Activated CD4-positive, alpha-beta memory T cell treated with anti-CD3 and anti-CD28 coated beads for 36 hours (primary cell): ENCODE results near the gene ZNF440. TPM values are rescaled to one million over a fixed set of nuclear protein-coding genes. Genes with fewer than 3 reads are reported as not detected.
A peak's percentile ranks its signal among the peaks of the same experiment; 100 is the strongest.
"Not testable (repeated sequence)": the region's sequence is repeated elsewhere in the genome, so short reads cannot be mapped to it uniquely, and the experiment has no call there.

Experiments used
- CTCF ChIA-PET: fragments of 350-600 bp; sonication (Branson Sonifier 250); formaldehyde crosslinking; loops from one replicate; lab custom pipeline; 2021; ENCODE audit warnings: antibody characterized with exemption, inconsistent platforms; lab: Charles Lee
- POLR2A ChIA-PET: fragments of 350-600 bp; sonication (Branson Sonifier 250); formaldehyde crosslinking; loops from one replicate; lab custom pipeline; 2021; ENCODE audit warnings: antibody characterized with exemption; lab: Charles Lee
- DNase-seq: peaks from one replicate; pipeline ENCODE4 v3.0.0-alpha.2; 2020
- H3K27ac Mint-ChIP-seq: one replicate; pipeline ENCODE4 v1.8.0; 2021; ENCODE audit warnings: mixed read lengths
- H3K27me3 Mint-ChIP-seq: one replicate; pipeline ENCODE4 v1.8.0; 2021; ENCODE audit warnings: mixed read lengths
- H3K36me3 Mint-ChIP-seq: one replicate; pipeline ENCODE4 v1.8.0; 2021; ENCODE audit warnings: mixed read lengths
- H3K4me1 Mint-ChIP-seq: one replicate; pipeline ENCODE4 v1.8.0; 2021; ENCODE audit warnings: low read depth, mixed read lengths
- H3K4me3 Mint-ChIP-seq: one replicate; pipeline ENCODE4 v1.8.0; 2021; ENCODE audit warnings: mild to moderate bottlenecking, mixed read lengths
- H3K9me3 Mint-ChIP-seq: one replicate; pipeline ENCODE4 v1.8.0; 2021; ENCODE audit warnings: mixed read lengths
- intact Hi-C: fragments of 100-400 bp; cut with micrococcal nuclease; formaldehyde crosslinking; loops from one replicate; pipeline ENCODE4 v1.15.1; 2023
- total RNA-seq, 2 experiments: library from RNA; stranded (reverse); gene quantifications; one replicate each; pipeline ENCODE4 v1.2.3, GENCODE V29; 2021

ZNF440 gene
- total RNA-seq, 2 experiments from 2014 or later, result 5.7 to 6.4 TPM

GRCh38 chr19:11787536-11787935 is 26.5 kb upstream of the ZNF440 start:
- H3K36me3 Mint-ChIP-seq, result peaks cover 27% of the 10 kb centered on the region

DNA sequence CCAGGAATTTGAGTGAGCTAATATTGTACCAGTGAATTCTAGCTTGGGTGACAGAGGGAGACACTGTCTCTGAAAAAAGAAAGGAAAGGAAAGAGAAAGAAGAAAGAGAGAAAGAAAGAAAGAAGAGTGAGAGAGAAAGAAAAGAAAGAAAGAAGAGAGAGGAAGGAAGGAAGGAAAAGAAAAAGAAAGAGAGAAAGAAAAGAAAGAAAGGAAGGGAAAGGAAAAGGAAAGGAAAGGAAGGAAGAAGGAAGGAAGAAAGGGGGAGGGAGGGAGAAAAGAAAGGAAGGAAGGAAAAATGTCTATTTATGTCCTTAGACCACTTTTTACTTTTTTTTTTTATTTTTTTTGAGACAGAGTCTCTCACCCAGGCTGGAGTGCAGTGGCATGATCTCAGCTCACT is 21.1 kb upstream of the ZNF440 start:
- POLR2A ChIA-PET, result no interaction called here
- Mint-ChIP-seq H3K36me3 (peaks cover 2% of the 10 kb centered on the region), H3K27me3 (no peaks in the 10 kb centered on the region), H3K4me1 (peaks cover 7% of the 10 kb centered on the region), H3K9me3 (peaks cover 34% of the 10 kb centered on the region), H3K4me3 (no peak overlapping the region), H3K27ac (no peak overlapping the region)
- DNase-seq, result no peak
- CTCF ChIA-PET, result interaction anchor here (0.7 to 1.4 kb wide), 2 partner anchors 171 to 702 kb away, joined by 3 to 4 read pairs; no protein-coding TSS in a partner anchor
- intact Hi-C loops, result no loop called here

More at GRCh38 chr19:11787536-11787935, 26.5 kb upstream of the ZNF440 start:
- ChIA-PET POLR2A (no interaction called here), CTCF (interaction anchor here (3.5 kb wide), 1 partner anchor 10 kb away, joined by 12 read pairs; the partner anchor contains the start of gene ZNF491)
- intact Hi-C loops, result no loop called here
- Mint-ChIP-seq H3K27ac (no peak overlapping the region), H3K4me1 (no peaks in the 10 kb centered on the region), H3K4me3 (no peak overlapping the region), H3K27me3 (no peaks in the 10 kb centered on the region), H3K9me3 (peaks cover 80% of the 10 kb centered on the region)
- no peak for DNase-seq

DNA sequence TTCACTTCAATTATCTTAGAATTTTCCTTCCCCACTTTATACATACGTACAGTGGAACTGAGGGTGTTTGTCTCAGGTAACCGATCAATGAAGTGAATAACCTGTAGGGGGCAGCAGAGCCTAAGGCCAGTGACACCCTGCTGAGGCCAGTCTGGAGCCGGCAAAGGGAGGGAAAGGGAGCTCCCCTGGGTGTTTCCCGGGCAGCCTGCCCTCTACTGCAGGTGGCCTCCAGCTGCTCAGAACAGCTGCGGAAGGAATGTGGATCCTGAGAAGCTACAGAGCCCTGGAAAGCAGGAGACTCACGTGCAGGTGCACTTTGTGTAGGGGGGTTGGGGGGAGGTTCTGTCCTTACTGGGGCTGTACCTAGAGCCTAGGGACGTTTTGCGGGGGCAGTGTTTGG is 16.6 kb upstream of the ZNF440 start:
- ChIA-PET CTCF (interaction anchor here (0.6 to 6.1 kb wide), 44 partner anchors 10 to 499 kb away, joined by 3 to 85 read pairs (median 4); partner anchors contain the start of genes ZNF136, ZNF20, ZNF440 and ZNF441), POLR2A (no interaction called here)
- no peak overlapping the region for H3K27ac Mint-ChIP-seq
- intact Hi-C loops, result loop anchor here (1.0 to 5.0 kb wide), 3 partner anchors 191 to 343 kb away; partner anchors contain the start of gene ZNF20
- H3K4me1 Mint-ChIP-seq, result peaks cover 16% of the 10 kb centered on the region
- peak overlapping the region; percentile 84 for H3K4me3 Mint-ChIP-seq
- H3K9me3 Mint-ChIP-seq, result peaks cover 3% of the 10 kb centered on the region
- H3K36me3 Mint-ChIP-seq, result peaks cover 5% of the 10 kb centered on the region
- no peaks in the 10 kb centered on the region for H3K27me3 Mint-ChIP-seq
- DNase-seq, result peak; percentile 85

DNA sequence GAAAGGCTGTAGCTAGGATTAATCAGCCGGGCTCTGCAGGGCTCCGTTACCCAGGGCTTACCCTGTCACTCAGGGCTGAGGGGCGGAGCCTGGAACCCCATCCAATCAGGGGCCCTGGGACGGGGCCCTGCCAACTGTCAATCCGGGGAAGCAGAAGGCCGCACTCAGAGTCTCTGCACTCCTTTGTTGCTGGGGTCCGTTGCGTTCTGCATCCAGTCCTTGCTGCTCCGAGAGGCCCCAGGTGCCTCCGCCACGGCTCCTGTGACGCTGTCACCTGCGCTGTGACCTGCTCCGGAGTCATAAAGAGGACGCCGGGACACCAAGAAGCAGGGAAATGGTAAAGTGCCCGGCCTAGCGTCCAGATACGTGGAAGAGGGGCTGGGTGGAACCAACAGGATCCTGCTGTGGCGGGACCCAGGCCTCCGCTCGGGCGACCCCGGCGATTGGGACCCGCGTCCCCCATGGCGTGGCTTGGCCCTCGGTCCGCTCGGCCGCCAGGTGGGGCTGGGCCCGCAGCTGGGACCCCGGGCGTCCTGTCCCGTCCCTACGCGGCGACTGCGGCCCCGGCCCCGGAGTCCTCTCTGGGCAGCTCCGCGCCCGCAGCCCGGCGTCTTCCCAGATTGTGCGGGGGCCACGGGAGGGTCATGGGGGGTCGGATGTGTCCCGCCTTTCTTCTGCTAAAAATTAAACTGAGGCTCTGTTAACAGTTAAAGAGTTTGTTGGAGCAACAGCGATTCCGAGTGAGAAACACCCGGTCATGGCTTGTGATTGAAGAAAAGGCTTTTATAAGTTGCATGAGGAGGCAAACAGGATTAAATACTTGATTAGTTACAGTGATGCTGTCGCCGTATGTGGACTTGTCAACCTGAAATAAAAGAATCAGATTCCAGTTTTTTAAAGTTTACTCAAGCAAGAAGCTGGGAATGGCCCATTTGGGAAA is 15.4 kb upstream of the ZNF440 start, which contains the start of gene ZNF491:
ZNF491 (plus strand) TSS at position 133 of the 940 bp plus-strand sequence. CDS start 7,431 bp downstream, outside the sequence.
- Mint-ChIP-seq H3K36me3 (peaks cover 8% of the 10 kb centered on the region), H3K4me1 (peaks cover 16% of the 10 kb centered on the region), H3K9me3 (peaks cover 7% of the 10 kb centered on the region), H3K27ac (no peak within 1 kb of the TSS), H3K27me3 (no peaks in the 10 kb centered on the region), H3K4me3 (peak within 1 kb of the TSS; percentile 84)
- intact Hi-C loops, result loop anchor here (1.0 to 5.0 kb wide), 3 partner anchors 16 to 259 kb away; partner anchors contain the start of gene ZNF440
- peak; percentile 93 for DNase-seq
- ChIA-PET POLR2A (interaction anchor here (0.7 to 1.0 kb wide), 2 partner anchors 13 to 15 kb away, joined by 3 read pairs; partner anchors contain the start of gene ZNF440), CTCF (interaction anchor here (0.7 to 6.1 kb wide), 27 partner anchors 9 to 342 kb away, joined by 3 to 85 read pairs (median 5); partner anchors contain the start of genes ZNF20, ZNF440, ZNF441 and ZNF700)

DNA sequence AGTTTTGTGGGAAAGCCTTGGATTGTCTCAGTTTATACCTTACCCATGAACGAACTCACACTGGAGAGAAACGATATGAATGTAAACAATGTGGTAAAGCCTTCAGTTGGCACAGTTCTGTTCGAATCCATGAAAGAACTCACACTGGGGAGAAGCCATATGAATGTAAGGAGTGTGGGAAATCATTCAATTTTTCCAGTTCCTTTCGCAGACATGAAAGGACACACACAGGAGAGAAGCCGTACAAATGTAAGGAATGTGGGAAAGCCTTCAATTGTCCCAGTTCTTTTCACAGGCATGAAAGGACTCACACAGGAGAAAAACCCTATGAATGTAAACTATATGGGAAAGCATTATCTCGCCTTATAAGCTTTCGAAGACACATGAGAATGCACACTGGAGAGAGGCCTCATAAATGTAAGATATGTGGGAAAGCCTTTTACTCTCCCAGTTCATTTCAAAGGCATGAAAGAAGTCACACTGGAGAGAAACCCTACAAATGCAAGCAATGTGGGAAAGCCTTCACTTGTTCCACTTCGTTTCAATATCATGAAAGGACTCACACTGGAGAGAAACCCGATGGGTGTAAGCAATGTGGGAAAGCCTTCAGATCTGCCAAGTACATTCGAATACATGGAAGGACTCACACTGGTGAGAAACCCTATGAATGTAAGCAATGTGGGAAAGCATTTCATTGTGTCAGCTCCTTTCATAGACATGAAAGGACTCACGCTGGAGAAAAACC is 7.5 kb upstream of the ZNF440 start:
- CTCF ChIA-PET, result no interaction called here
- intact Hi-C loops, result no loop called here
- H3K4me1 Mint-ChIP-seq, result no peaks in the 10 kb centered on the region
- H3K27ac Mint-ChIP-seq, result no peak overlapping the region
- H3K27me3 Mint-ChIP-seq, result no peaks in the 10 kb centered on the region
- peaks cover 47% of the 10 kb centered on the region for H3K9me3 Mint-ChIP-seq
- no peak overlapping the region for H3K4me3 Mint-ChIP-seq
- POLR2A ChIA-PET, result no interaction called here
- no peak for DNase-seq
- peaks cover 34% of the 10 kb centered on the region for H3K36me3 Mint-ChIP-seq

DNA sequence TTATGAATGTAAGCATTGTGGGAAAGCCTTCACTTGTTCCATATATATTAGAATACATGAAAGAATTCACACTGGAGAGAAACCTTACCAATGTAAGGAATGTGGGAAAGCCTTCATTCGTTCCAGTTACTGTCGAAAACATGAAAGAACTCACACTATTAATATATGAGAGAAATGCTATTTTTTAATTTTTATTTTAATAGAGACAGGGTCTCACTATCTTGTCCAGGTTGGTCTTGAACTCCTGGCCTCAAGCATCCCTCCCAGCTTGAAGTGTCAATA is 7.0 kb upstream of the ZNF440 start:
- no peak for DNase-seq
- peaks cover 34% of the 10 kb centered on the region for H3K36me3 Mint-ChIP-seq
- H3K9me3 Mint-ChIP-seq, result peaks cover 47% of the 10 kb centered on the region
- intact Hi-C loops, result no loop called here
- H3K4me3 Mint-ChIP-seq, result no peak overlapping the region
- no peaks in the 10 kb centered on the region for H3K27me3 Mint-ChIP-seq
- ChIA-PET POLR2A (no interaction called here), CTCF (interaction anchor here (1.6 kb wide), 1 partner anchor 9 kb away, joined by 12 read pairs; the partner anchor contains the start of gene ZNF491)
- H3K4me1 Mint-ChIP-seq, result no peaks in the 10 kb centered on the region
- no peak overlapping the region for H3K27ac Mint-ChIP-seq

DNA sequence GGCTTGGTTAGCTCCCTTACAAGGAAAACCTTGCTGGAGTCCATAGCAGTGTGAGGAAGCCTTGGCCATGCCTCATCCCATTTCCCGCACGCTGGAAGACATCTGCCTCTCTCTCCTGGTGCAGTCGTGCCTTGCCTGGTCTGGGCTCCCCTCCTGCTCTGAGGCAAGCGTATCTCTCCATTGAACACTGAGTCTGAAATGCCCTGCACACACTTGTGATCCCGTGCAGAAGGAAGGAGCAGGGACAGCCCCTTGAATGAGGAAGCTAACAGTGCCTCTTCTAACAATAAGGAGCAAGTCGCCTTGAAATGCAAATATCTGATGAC is 407 bp upstream of the ZNF440 start:
- Mint-ChIP-seq H3K27ac (peak overlapping the region; percentile 45), H3K4me3 (peak overlapping the region; percentile 85), H3K27me3 (no peaks in the 10 kb centered on the region), H3K4me1 (peaks cover 15% of the 10 kb centered on the region), H3K9me3 (peaks cover 18% of the 10 kb centered on the region), H3K36me3 (peaks cover 19% of the 10 kb centered on the region)
- intact Hi-C loops, result loop anchor here (1.0 to 2.0 kb wide), 2 partner anchors 15 to 35 kb away; partner anchors contain the start of genes ZNF439 and ZNF491
- CTCF ChIA-PET, result interaction anchor here (0.7 to 4.8 kb wide), 3 partner anchors 14 to 111 kb away, joined by 3 to 85 read pairs (median 3); partner anchors contain the start of gene ZNF491
- POLR2A ChIA-PET, result interaction anchor here (1.4 kb wide), 1 partner anchor 16 kb away, joined by 3 read pairs; the partner anchor contains the start of gene ZNF491
- DNase-seq, result no peak

DNA sequence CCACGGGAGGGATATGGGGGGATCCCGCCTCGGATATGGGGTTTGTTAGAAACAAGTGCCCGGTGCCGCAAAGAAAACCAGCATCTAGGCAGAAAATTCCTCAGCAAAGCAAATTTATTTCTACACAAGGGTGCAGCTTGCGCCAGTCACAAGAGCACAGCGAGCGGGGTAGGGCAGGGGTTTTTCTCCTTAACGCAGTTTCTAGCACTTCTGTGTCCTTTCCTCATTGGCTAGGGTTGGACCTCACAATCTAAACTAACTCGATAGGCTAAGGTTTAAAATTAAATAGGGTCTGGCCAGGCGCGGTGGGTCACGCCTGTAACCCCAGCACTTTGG is 595 bp downstream of the ZNF440 start:
- Mint-ChIP-seq H3K4me1 (peaks cover 15% of the 10 kb centered on the region), H3K27ac (no peak overlapping the region), H3K9me3 (peaks cover 14% of the 10 kb centered on the region), H3K4me3 (peak overlapping the region; percentile 77), H3K27me3 (no peaks in the 10 kb centered on the region), H3K36me3 (peaks cover 18% of the 10 kb centered on the region)
- intact Hi-C loops, result loop anchor here (1.0 to 2.0 kb wide), 2 partner anchors 16 to 34 kb away; partner anchors contain the start of genes ZNF439 and ZNF491
- no peak for DNase-seq
- CTCF ChIA-PET, result interaction anchor here (4.8 kb wide), 1 partner anchor 15 kb away, joined by 85 read pairs; the partner anchor contains the start of gene ZNF491
- POLR2A ChIA-PET, result interaction anchor here (1.4 kb wide), 1 partner anchor 17 kb away, joined by 3 read pairs; the partner anchor contains the start of gene ZNF491

- H3K4me3 Mint-ChIP-seq, result no peak overlapping the region
- peaks cover 45% of the 10 kb centered on the region for H3K9me3 Mint-ChIP-seq
- H3K36me3 Mint-ChIP-seq, result peaks cover 55% of the 10 kb centered on the region
- H3K27me3 Mint-ChIP-seq, result no peaks in the 10 kb centered on the region
- no peak for DNase-seq
- CTCF ChIA-PET, result no interaction called here
- H3K4me1 Mint-ChIP-seq, result peaks cover 3% of the 10 kb centered on the region
- intact Hi-C loops, result no loop called here
- H3K27ac Mint-ChIP-seq, result no peak overlapping the region
- POLR2A ChIA-PET, result no interaction called here
Observed at GRCh38 chr19:11821474-11822109, 7.5 kb downstream of the ZNF440 start.

DNA sequence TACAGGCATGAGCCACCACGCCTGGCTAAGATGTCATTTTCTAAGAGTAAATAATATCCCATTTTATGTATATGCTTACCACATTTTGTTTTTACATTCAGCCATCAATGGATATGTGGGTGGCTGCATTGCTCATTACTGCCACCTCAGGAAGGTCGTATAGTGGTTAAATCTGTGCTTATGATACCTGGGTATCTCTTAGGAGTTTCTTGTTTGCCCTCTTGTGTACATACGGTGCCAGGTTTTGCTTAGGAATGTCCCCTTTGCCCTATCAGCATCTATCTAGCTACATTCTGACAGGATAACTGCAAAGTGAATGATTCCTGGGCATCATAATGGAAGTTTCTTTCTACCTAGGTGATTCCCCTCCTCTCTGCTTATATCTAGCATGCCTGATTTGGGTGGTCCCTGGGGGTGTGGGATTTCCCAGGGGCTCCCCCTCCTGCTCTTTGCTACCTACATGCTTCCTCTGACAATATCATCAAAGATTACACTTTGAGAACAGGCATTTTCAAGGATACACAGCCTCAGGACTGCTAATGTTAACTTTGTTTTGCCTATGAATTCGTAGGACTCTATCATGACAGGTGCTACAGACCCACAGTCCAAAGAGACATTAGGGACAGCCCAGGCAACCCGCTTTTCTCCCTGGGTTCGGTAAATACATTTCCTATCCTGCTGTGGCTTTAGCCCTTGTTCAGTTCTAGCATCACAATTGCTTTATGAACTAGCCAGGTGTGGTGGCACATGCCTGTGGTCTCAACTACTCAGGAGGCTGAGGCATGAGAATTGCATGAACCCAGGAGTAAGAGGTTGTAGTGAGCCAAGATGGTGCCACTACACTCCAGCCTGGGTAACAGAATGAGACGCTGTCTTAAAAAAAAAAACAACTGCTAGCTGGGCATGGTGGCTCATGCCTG is 15.1 kb downstream of the ZNF440 start:
- POLR2A ChIA-PET, result not testable (repeated sequence)

More for the DNA sequence above, 15.1 kb downstream of the ZNF440 start:
- H3K27ac Mint-ChIP-seq, H3K4me1 Mint-ChIP-seq, CTCF ChIA-PET, intact Hi-C loops, H3K27me3 Mint-ChIP-seq, H3K4me3 Mint-ChIP-seq, DNase-seq: not testable (repeated sequence)
- Mint-ChIP-seq H3K9me3 (peaks cover 79% of the 10 kb centered on the region), H3K36me3 (peaks cover 80% of the 10 kb centered on the region)
